HL-60 (cell line): Measurements from ENCODE around the gene CH25H.
A peak's percentile ranks its signal among the peaks of the same experiment; 100 is the strongest.

Source experiments
- DNase-seq, 2 experiments: peaks; one replicate each; pipeline ENCODE4 v3.0.0-alpha.2; 2010 to 2020; ENCODE audit warnings: low read depth in 1 of 2, low spot score in 1 of 2
- H3K27ac ChIP-seq: fragments of 250-450 bp; sonication (Bioruptor Pico); replicated peaks from 2 replicates; pipeline ENCODE4 v1.5.1; 2020; ENCODE audit warnings: mild to moderate bottlenecking, moderate library complexity
- H3K27me3 ChIP-seq: fragments of 250-450 bp; sonication (Bioruptor Pico); 2 replicates; pipeline ENCODE4 v1.5.1; 2021; ENCODE audit warnings: mild to moderate bottlenecking, moderate library complexity; ENCODE audit not compliant: insufficient read depth, poor library complexity, severe bottlenecking
- H3K4me3 ChIP-seq: replicated peaks from 2 replicates; pipeline ENCODE4 v1.5.1; 2011; ENCODE audit warnings: mild to moderate bottlenecking, control low read depth, low read length; ENCODE audit not compliant: insufficient read depth
- CTCF ChIP-seq: IDR thresholded peaks from one replicate; pipeline ENCODE4 v1.5.1; 2011; ENCODE audit warnings: low read length, control low read depth, inconsistent platforms; ENCODE audit not compliant: insufficient read depth
- GABPA ChIP-seq: IDR thresholded peaks from 2 replicates; pipeline ENCODE4 v1.6.1; 2012; ENCODE audit warnings: low read depth
- POLR2AphosphoS5 ChIP-seq: IDR thresholded peaks from 2 replicates; pipeline ENCODE4 v1.6.1; 2012; ENCODE audit warnings: low read depth
- SPI1 ChIP-seq: IDR thresholded peaks from 2 replicates; pipeline ENCODE4 v1.6.1; 2012; ENCODE audit warnings: low read depth, mild to moderate bottlenecking, borderline replicate concordance
- TF ChIP-seq, protein P1 (sequence below): IDR thresholded peaks from 2 replicates; pipeline ENCODE4 v1.6.1; 2012; ENCODE audit warnings: low read depth; ENCODE audit not compliant: insufficient replicate concordance

The CH25H gene

GRCh38 chr10:89164920-89165319 is 42.2 kb downstream of the CH25H start:
- no peak for TF ChIP-seq POLR2AphosphoS5
- no peak for TF ChIP-seq GABPA
- TF ChIP-seq, protein P1, sequence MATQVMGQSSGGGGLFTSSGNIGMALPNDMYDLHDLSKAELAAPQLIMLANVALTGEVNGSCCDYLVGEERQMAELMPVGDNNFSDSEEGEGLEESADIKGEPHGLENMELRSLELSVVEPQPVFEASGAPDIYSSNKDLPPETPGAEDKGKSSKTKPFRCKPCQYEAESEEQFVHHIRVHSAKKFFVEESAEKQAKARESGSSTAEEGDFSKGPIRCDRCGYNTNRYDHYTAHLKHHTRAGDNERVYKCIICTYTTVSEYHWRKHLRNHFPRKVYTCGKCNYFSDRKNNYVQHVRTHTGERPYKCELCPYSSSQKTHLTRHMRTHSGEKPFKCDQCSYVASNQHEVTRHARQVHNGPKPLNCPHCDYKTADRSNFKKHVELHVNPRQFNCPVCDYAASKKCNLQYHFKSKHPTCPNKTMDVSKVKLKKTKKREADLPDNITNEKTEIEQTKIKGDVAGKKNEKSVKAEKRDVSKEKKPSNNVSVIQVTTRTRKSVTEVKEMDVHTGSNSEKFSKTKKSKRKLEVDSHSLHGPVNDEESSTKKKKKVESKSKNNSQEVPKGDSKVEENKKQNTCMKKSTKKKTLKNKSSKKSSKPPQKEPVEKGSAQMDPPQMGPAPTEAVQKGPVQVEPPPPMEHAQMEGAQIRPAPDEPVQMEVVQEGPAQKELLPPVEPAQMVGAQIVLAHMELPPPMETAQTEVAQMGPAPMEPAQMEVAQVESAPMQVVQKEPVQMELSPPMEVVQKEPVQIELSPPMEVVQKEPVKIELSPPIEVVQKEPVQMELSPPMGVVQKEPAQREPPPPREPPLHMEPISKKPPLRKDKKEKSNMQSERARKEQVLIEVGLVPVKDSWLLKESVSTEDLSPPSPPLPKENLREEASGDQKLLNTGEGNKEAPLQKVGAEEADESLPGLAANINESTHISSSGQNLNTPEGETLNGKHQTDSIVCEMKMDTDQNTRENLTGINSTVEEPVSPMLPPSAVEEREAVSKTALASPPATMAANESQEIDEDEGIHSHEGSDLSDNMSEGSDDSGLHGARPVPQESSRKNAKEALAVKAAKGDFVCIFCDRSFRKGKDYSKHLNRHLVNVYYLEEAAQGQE, result no peak
- TF ChIP-seq CTCF, result no peak
- no peak for TF ChIP-seq SPI1
- Histone ChIP-seq H3K4me3 (no peak overlapping the region), H3K27ac (no peak overlapping the region), H3K27me3 (peaks cover 2% of the 10 kb centered on the region)
- DNase-seq, result no peak

DNA sequence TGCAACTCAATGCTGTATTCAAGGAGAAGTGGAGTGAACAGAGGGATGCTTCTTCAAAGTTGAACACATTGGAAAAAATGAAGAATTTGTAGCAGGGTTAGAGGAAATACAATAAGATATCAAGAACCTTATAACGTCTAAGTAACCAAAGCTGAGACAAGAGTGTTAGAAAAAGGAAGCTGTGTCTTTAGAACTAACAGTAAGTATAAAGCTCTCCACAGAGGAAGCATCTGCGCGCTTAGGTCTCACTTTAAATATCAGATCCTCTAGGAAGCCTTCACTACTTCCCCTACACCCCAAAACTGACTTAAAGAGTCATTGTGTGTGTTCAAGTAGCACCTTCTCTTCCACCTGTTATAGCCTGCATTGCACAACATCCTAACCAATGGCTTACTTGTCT is 43.0 kb downstream of the CH25H start:
- peak; percentile 22 for DNase-seq
- Histone ChIP-seq H3K4me3 (no peak overlapping the region), H3K27me3 (peaks cover 2% of the 10 kb centered on the region), H3K27ac (no peak overlapping the region; the same call in 1 of the 2 replicates)
- TF ChIP-seq SPI1 (peak; percentile 9; the same call in 1 of the 2 replicates), POLR2AphosphoS5 (no peak), GABPA (no peak), CTCF (no peak)
- TF ChIP-seq, protein P1, result no peak

DNA sequence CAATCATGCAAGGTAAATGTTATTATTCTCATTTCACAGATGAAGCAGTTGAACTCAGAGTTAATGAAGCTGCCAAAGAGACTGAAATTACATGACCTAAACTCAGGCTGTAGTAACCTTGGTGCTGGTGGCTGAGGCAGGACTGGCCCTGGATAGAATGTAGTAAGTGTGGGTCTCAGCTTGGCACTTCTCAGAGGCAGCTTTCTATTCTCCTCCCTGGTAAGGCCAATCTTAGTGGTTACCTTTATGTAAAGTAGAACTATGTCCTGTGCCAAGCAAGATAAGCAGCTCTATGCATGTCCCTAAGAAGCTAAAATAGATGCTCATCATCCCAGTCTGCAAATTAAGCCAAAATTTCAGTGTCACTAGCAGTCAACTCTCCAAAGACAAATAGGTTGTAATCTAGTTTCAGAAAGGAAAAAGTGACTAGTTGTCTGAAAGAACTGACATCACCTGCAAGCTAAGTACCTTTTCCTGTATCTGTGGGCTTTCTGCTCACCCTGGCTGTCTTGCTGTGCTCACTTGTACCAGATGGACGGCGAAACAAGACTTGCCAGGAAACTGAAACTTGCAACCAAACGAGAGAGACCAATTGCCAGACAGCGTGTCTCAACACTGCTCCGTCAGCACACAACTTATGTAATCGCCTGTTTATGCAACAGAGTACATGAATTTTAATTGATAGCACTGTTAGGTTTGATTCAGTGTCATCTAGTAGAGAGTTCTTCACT is 43.7 kb downstream of the CH25H start:
- peak; percentile 5 to 71 for DNase-seq
- peaks cover 2% of the 10 kb centered on the region for H3K27me3 ChIP-seq
- no peak overlapping the region; the same call in 1 of the 2 replicates for H3K27ac ChIP-seq
- TF ChIP-seq CTCF (no peak), POLR2AphosphoS5 (no peak), SPI1 (no peak), GABPA (no peak)
- TF ChIP-seq, protein P1, result no peak
- no peak overlapping the region for H3K4me3 ChIP-seq
